ENCODE results near the gene DUSP9.

The DUSP9 gene

DNA sequence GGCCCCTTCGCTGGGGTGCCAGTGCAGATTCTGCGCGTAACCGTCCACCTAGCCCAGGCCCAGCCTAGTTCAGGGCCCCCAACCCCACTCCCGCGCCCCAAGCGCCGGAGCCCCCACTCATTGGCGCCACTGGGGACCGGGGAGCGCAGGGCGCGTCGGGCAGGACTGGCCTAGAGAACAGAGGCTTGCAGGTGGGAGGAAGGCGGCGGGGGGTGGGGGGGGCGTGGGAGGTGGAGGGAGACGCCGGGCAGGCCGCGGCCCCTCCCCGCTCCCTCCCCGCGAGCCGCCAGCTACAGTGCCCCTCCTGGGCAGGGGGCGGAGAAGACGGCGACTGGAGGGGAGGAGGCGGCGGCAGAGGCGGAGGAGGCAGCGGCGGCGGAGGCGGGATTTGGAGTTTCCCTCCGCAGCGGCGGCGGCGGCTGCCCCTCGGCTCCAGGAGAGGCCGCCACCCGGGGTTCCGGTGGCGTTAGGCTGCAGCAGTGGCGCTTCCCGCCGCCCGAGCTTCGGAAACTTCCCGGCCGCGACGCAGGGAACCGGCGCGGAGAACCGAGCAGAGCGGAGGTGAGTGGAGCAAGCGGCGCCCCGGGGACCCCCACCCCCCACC, 4.8 kb upstream of the DUSP9 start:
- no peak overlapping the region for H3K4me3 ChIP-seq (ENCODE audit: low read length)
- no peaks in the 10 kb centered on the region for H3K4me1 ChIP-seq (ENCODE audit: control insufficient read depth, insufficient read depth, low read length)
- H3K27me3 ChIP-seq (ENCODE audit: control insufficient read depth, insufficient read depth, low read length), result peaks cover 45% of the 10 kb centered on the region
- H3K27ac ChIP-seq (ENCODE audit: low read depth, low read length), result no peak overlapping the region
- H3K36me3 ChIP-seq (ENCODE audit: control insufficient read depth, insufficient read depth, low read length), result no peaks in the 10 kb centered on the region
- no peak overlapping the region for H3K9ac ChIP-seq (ENCODE audit: low read length)

DNA sequence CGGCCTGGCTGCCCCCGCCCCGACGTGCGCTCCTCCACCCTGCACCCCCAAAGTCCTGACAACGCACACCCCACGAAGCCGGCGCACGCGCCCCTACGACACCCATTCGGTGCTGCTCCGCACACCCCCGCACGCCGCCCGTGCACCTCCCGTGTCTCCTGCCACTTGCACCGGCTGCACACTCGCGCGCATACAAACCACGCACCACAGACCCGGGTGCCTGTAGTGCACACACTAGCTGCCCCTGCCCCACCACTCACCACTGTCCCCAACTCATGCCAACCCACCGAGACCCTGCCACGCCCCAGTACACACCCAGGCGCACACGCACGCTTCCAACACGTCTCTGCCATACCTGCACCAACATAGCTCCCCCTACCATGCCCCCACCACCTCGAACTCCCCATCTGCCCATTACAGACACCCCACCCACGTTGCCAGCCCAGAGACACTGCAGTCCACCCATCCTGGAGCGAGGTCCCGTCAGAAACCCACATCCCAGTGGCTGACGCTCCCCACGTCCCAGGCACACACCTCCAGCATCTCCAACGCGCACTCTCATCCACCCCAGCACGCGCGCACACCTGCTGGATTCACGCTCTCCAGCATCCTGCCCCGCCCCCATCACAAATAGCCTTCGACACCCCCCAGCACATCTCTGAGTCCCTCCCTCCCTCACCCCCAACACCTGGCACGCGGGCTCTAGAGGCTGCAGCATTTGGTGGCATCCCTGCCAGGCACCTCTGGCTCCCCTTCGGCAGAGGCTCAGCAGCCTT, 4.2 kb upstream of the DUSP9 start:
- Histone ChIP-seq H3K4me1 (ENCODE audit: control insufficient read depth, insufficient read depth, low read length) (no peaks in the 10 kb centered on the region), H3K9ac (ENCODE audit: low read length) (no peak overlapping the region), H3K27me3 (ENCODE audit: control insufficient read depth, insufficient read depth, low read length) (peaks cover 49% of the 10 kb centered on the region), H3K4me3 (ENCODE audit: low read length) (no peak overlapping the region), H3K36me3 (ENCODE audit: control insufficient read depth, insufficient read depth, low read length) (no peaks in the 10 kb centered on the region), H3K27ac (ENCODE audit: low read depth, low read length) (no peak overlapping the region)

DNA sequence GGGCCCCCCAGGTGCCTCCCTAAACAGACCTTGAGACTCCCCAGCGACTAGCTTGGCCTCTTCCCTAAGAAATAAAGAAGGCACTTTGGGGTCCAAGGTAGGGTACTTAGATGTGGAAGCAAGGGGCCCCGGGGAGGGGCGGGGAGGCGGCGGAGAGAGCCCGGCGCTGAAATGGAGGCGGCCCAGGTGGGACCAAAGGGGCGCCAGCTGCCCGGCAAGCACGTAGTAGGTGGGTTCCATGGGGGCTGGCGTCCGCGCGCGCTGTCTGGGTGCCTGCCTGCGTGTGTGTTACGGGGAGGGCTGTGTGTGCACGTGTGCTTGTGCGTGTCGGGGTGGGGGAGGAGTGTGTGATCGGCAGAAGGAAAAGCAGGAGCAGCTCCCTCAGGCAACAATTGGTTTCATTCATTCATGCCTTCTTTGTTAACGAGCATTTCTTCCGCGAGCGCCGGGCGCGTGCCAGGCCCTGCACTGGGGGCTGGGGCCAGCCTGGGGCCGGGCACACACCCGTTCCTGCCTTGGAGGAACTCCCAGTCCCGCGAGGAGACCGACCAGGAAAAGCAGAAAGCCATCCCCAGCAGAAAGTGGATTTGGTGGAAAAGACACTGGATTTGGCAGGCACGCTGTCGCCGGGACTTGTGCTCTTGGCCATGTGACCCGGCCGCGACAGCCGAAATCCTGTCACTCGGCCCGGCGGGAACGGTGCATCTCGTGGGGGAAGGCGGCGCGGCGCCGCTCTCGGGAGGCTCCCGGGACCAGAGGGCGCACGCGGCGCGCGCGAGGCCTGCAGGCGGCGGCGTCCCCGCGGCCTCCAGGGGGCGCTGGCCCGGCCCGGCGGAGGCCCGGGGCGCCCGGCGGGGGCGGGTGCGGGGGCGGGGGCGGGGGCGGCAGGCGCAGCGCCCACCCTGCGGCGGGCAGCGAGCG, 3.3 kb upstream of the DUSP9 start:
- Histone ChIP-seq H3K27me3 (ENCODE audit: control insufficient read depth, insufficient read depth, low read length) (peaks cover 53% of the 10 kb centered on the region), H3K27ac (ENCODE audit: low read depth, low read length) (no peak overlapping the region), H3K4me1 (ENCODE audit: control insufficient read depth, insufficient read depth, low read length) (no peaks in the 10 kb centered on the region), H3K36me3 (ENCODE audit: control insufficient read depth, insufficient read depth, low read length) (no peaks in the 10 kb centered on the region), H3K9ac (ENCODE audit: low read length) (no peak overlapping the region), H3K4me3 (ENCODE audit: low read length) (peak overlapping the region; percentile 36)

DNA sequence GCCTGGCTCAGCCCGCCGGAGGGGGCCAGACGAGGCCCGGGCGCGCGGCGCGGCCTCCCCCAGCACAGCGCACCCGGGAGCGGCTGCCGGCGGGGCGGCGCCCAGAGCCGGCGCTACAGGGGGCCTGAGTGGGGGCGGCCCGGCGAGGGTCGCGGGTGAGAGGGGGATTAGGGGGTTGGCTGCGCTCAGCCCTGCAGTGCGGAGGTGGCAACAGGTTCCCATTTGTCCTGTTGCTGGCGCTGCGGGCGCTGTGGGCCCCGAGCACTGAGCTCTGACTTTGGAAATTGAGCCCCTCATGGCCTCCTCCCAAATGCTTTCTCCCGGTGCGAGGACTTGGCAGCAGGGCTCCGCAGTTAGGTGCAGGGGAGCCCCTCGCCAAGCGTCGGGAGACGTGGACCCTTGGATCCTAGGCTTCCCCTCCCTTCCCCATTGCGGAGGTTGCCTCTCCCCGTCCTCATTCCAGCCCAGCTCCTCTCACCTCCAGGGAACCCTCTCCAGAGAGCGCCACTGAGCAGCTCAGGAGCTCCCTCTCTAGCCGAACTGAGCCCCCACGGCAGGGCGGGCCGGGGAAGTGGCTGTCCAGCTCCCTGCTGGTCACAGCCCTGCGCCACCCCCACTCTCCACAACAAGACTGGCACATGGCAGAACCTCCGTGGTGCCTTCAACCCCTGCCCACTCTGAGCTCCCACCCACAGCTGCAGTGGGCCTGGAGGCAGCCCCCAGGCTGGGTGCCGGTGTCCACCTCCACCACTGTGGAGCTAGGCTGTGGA, 2.5 kb upstream of the DUSP9 start:
- no peak overlapping the region for H3K9ac ChIP-seq (ENCODE audit: low read length)
- H3K27ac ChIP-seq (ENCODE audit: low read depth, low read length), result no peak overlapping the region
- H3K4me1 ChIP-seq (ENCODE audit: control insufficient read depth, insufficient read depth, low read length), result no peaks in the 10 kb centered on the region
- no peak overlapping the region for H3K4me3 ChIP-seq (ENCODE audit: low read length)
- peaks cover 60% of the 10 kb centered on the region for H3K27me3 ChIP-seq (ENCODE audit: control insufficient read depth, insufficient read depth, low read length)
- no peaks in the 10 kb centered on the region for H3K36me3 ChIP-seq (ENCODE audit: control insufficient read depth, insufficient read depth, low read length)

DNA sequence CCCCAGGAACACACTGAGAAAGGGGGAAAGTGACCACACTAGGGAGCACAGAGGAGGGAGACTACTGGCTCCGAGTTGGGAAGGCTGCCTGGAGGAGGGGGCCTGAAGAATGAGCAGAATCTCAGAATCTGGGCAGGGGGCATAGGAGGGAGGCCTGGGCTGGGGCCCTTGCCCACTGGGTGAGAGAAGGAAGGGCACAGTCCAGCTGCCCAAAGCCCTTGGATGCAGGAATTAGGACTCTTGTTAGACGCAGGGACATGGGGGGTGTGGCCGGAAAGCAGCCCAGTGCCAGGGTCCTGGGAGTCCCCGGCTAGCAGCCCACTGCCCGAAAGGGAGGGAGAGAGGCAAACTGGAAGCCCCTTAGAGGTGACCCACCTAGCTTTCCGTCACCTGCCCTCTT, 1.9 kb upstream of the DUSP9 start:
- Histone ChIP-seq H3K27ac (ENCODE audit: low read depth, low read length) (no peak overlapping the region), H3K4me3 (ENCODE audit: low read length) (no peak overlapping the region), H3K36me3 (ENCODE audit: control insufficient read depth, insufficient read depth, low read length) (no peaks in the 10 kb centered on the region), H3K9ac (ENCODE audit: low read length) (no peak overlapping the region), H3K4me1 (ENCODE audit: control insufficient read depth, insufficient read depth, low read length) (no peaks in the 10 kb centered on the region), H3K27me3 (ENCODE audit: control insufficient read depth, insufficient read depth, low read length) (peaks cover 60% of the 10 kb centered on the region)

DNA sequence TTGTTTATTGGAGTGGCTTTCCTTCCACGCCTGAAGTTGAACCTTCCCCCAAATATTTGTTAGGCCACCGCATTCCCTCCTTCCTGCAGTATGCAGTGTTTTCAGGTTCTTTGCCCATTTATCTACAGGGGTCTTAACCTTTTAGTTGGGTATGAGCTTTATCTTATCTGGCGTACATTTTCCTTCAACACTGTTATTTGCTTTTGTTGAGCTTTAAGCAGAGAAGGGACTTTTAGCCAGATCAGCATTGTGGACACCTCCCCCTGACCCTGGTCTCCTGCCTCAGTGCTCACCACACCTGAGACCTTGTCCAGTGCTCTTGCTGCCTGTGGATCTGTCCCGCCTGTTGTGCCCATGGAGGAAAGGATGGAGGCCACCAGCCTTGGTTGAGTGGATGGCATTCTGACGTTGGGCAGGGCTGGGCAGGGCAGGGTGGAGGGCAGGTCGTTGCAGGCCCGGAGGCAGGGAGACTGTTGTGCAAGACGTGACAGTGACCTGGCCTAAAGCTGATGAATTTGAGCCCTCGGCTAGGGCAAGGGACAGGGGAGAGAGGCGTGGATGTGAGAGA, 998 bp upstream of the DUSP9 start:
- H3K27ac ChIP-seq (ENCODE audit: low read depth, low read length), result no peak overlapping the region
- H3K4me1 ChIP-seq (ENCODE audit: control insufficient read depth, insufficient read depth, low read length), result no peaks in the 10 kb centered on the region
- H3K4me3 ChIP-seq (ENCODE audit: low read length), result no peak overlapping the region
- H3K36me3 ChIP-seq (ENCODE audit: control insufficient read depth, insufficient read depth, low read length), result no peaks in the 10 kb centered on the region
- H3K9ac ChIP-seq (ENCODE audit: low read length), result no peak overlapping the region
- H3K27me3 ChIP-seq (ENCODE audit: control insufficient read depth, insufficient read depth, low read length), result peaks cover 55% of the 10 kb centered on the region

DNA sequence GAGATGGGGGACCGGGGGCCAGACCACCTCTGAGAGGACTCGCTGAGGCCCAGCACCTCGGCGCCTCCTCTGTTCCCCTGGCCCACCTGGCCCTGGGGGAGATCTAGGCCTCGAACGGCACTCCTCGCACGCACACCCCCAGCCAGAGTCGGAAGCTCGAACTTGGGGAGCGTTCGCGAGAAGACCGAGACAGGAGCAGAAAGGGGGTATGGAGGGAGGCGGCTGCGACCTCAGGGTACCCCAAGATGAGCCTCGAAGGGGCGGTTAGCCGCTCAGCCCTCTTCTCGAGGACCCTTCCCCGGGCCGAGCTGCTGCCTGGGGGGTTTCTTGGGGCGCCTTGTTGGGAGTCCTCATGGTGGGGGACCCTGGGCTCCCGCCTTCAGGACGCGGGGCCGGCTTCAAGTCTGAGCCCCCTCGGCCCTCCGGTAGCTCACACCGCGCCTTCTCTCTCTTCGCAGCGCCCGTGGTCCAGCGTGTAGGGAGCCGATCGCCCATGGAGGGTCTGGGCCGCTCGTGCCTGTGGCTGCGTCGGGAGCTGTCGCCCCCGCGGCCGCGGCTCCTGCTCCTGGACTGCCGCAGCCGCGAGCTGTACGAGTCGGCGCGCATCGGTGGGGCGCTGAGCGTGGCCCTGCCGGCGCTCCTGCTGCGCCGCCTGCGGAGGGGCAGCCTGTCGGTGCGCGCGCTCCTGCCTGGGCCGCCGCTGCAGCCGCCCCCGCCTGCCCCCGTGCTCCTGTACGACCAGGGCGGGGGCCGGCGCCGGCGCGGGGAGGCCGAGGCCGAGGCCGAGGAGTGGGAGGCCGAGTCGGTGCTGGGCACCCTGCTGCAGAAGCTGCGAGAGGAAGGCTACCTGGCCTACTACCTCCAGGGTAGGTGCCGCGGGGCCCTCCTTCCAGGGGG, 706 bp downstream of the DUSP9 start:
- Histone ChIP-seq H3K4me1 (ENCODE audit: control insufficient read depth, insufficient read depth, low read length) (no peaks in the 10 kb centered on the region), H3K9ac (ENCODE audit: low read length) (no peak overlapping the region), H3K27me3 (ENCODE audit: control insufficient read depth, insufficient read depth, low read length) (peaks cover 45% of the 10 kb centered on the region), H3K4me3 (ENCODE audit: low read length) (no peak overlapping the region), H3K36me3 (ENCODE audit: control insufficient read depth, insufficient read depth, low read length) (no peaks in the 10 kb centered on the region), H3K27ac (ENCODE audit: low read depth, low read length) (no peak overlapping the region)

DNA sequence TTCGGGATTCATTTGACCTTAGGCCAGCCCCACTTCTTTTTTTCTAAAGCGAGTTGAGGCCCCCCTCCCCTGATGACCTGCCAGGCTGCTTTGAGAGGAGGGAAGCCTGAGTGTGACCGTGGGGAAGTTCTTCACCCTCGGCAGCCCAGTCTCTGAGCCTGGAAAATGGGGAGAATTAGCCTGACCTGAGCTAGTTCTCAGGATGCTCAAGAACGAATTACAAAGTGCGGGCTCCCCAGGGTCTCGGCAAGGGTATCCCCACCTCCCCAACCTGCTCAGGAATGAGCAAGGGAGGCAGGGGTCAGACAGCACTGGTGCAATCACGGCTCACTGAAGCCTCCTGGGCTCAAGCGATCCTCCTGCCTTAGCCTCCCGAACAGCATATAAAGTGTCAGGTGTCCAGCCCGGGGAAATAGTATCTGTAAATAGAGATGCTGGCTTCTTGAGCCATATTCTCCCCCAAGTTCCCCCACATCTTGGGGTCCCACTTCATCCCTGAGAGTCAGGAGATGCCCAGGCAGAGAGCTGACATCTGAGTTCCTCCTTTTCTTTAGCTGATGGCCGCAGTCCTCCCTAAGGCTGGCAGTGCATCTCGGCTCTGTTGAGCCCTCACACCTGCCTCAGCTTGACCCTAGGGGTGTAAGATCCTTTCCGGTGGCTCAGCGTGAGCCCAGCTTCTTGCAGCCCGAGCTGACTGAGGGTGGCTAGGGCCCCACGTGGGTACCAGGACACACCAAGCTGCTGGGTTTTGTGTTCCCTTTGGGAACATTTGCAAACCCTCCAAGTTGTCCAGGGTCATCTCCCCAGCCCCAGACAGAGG, 1.6 kb downstream of the DUSP9 start:
- H3K4me1 ChIP-seq (ENCODE audit: control insufficient read depth, insufficient read depth, low read length), result no peaks in the 10 kb centered on the region
- no peak overlapping the region for H3K27ac ChIP-seq (ENCODE audit: low read depth, low read length)
- no peaks in the 10 kb centered on the region for H3K36me3 ChIP-seq (ENCODE audit: control insufficient read depth, insufficient read depth, low read length)
- H3K4me3 ChIP-seq (ENCODE audit: low read length), result no peak overlapping the region
- H3K9ac ChIP-seq (ENCODE audit: low read length), result no peak overlapping the region
- peaks cover 41% of the 10 kb centered on the region for H3K27me3 ChIP-seq (ENCODE audit: control insufficient read depth, insufficient read depth, low read length)

DNA sequence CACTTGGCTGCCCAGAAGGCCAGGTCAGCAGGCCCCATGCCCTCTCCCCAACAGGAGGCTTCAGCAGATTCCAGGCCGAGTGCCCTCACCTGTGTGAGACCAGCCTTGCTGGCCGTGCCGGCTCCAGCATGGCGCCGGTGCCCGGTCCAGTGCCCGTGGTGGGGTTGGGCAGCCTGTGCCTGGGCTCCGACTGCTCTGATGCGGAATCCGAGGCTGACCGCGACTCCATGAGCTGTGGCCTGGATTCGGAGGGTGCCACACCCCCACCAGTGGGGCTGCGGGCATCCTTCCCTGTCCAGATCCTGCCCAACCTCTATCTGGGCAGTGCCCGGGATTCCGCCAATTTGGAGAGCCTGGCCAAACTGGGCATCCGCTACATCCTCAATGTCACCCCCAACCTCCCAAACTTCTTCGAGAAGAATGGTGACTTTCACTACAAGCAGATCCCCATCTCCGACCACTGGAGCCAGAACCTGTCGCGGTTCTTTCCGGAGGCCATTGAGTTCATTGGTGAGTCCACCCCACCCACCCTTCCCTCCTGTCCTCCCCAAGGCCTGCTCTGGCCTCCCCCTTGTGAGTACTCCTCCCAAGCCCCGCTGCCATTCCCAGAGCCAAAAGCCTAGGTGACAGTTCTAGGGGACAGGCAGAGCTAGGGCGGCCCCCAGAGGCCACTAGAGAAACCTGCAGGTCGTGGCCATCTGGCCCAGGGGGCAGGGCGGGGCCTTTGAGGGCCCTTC, 2.3 kb downstream of the DUSP9 start:
- Histone ChIP-seq H3K27ac (ENCODE audit: low read depth, low read length) (no peak overlapping the region), H3K9ac (ENCODE audit: low read length) (no peak overlapping the region), H3K4me3 (ENCODE audit: low read length) (no peak overlapping the region), H3K27me3 (ENCODE audit: control insufficient read depth, insufficient read depth, low read length) (peaks cover 37% of the 10 kb centered on the region), H3K36me3 (ENCODE audit: control insufficient read depth, insufficient read depth, low read length) (no peaks in the 10 kb centered on the region), H3K4me1 (ENCODE audit: control insufficient read depth, insufficient read depth, low read length) (no peaks in the 10 kb centered on the region)

Measured in rectal smooth muscle tissue (tissue), 1 donor.